Amniotic stem cell (primary cell): Measurements from ENCODE around the gene PDS5A.
"Not testable (repeated sequence)": the region's sequence is repeated elsewhere in the genome, so short reads cannot be mapped to it uniquely, and the experiment has no call there.

Source experiments
- DNase-seq: peaks from one replicate; lab custom pipeline; 2025; lab: John Stamatoyannopoulos, UW

PDS5A gene, protein sequence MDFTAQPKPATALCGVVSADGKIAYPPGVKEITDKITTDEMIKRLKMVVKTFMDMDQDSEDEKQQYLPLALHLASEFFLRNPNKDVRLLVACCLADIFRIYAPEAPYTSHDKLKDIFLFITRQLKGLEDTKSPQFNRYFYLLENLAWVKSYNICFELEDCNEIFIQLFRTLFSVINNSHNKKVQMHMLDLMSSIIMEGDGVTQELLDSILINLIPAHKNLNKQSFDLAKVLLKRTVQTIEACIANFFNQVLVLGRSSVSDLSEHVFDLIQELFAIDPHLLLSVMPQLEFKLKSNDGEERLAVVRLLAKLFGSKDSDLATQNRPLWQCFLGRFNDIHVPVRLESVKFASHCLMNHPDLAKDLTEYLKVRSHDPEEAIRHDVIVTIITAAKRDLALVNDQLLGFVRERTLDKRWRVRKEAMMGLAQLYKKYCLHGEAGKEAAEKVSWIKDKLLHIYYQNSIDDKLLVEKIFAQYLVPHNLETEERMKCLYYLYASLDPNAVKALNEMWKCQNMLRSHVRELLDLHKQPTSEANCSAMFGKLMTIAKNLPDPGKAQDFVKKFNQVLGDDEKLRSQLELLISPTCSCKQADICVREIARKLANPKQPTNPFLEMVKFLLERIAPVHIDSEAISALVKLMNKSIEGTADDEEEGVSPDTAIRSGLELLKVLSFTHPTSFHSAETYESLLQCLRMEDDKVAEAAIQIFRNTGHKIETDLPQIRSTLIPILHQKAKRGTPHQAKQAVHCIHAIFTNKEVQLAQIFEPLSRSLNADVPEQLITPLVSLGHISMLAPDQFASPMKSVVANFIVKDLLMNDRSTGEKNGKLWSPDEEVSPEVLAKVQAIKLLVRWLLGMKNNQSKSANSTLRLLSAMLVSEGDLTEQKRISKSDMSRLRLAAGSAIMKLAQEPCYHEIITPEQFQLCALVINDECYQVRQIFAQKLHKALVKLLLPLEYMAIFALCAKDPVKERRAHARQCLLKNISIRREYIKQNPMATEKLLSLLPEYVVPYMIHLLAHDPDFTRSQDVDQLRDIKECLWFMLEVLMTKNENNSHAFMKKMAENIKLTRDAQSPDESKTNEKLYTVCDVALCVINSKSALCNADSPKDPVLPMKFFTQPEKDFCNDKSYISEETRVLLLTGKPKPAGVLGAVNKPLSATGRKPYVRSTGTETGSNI (N-terminal part only)

DNA sequence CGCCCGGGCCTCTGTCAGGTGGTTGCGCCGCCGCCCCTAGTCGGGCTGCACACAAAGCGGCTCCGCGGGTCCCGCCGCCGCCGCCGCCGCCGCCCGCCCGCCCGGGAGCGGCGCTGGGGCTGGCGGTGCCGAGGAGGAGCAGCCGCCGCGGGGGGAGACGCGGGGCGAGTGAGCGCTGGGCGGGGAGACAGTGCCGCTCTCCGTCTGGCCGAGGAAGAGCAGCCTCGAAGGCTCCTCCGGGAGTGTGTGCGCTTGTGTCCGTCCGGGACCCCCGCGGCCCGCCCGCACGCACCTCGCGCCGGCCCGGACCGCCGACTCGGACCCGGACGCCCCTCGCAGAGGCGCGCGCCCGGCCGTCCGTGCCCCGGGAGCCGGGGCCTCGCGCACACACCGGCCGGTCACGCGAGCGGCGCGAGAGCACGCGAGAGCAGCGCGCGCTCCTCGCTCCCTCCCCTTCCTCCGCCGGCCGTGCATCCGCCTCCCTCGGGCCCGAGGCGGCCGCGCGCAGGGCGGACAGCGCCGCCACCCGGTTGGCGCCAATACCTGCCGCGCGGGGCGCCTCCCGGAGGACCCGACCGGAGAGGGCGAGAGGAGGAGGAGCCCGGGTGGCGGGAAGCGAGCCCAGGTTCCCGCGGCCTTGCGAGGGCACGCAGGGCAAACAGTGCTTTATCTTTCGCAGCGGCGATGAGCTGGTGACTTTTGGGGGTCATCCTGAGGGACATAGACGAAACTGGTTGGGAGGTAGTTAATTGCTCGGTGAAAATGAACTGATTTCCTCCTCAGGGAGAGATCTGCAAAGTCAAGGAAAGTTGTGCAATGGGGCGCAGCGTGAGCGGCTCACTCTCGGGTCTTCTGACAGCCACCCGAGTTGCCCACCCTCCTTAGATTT is at the start of gene PDS5A:
PDS5A (minus strand) TSS at position 423 of the 889 bp plus-strand sequence. CDS start 1,334 bp downstream, outside the sequence.
- DNase-seq = peak; percentile 80

DNA sequence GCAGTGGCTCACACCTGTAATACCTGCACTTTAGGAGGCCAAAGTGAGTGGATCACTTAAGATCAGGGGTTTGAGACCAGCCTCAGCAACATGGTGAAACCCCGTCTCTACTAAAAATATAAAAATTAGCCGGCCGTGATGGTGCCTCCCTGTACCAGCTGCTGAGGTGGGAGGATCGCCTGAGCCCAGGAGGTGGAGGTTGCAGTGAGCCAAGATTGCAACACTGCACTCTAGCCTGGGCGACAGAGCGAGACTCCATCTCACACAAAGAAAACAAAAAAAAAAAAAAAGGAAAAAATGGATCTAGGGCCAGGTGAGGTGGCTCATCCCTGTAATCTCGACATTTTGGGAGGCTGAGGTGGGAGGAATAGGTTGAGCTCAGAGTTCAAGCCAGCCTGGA is 46.3 kb upstream of the PDS5A start:
- not testable (repeated sequence) for DNase-seq

DNA sequence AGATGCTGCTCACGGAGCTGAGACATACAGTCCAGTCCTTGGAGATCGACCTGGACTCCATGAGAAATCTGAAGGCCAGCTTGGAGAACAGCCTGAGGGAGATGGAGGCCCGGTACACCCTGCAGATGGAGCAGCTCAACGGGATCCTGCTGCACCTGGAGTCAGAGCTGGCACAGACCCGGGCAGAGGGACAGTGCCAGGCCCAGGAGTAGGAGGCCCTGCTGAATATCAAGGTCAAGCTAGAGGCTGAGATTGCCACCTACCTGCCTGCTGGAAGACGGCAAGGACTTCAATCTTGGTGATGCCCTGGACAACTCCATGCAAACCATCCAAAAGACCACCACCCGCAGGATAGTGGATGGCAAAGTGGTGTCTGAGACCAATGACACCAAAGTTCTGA is 43.4 kb upstream of the PDS5A start:
- not testable (repeated sequence) for DNase-seq

DNA sequence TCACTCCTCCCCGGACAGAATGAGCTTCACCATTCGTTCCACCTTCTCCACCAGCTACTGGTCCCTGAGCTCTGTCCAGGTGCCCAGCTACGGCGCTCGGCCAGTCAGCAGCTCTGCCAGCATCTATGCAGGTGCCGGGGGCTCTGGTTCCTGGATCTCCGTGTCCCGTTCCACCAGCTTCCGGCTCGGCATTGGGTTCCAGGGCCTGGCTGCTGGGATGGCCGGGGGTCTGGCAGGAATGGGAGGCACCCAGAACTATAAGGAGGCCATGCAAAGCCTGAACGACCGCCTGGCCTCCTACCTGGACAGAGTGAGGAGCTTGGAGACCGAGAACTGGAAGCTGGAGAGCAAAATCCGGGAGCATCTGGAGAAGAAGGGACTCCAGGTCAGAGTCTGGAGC is 42.5 kb upstream of the PDS5A start:
- no peak for DNase-seq

DNA sequence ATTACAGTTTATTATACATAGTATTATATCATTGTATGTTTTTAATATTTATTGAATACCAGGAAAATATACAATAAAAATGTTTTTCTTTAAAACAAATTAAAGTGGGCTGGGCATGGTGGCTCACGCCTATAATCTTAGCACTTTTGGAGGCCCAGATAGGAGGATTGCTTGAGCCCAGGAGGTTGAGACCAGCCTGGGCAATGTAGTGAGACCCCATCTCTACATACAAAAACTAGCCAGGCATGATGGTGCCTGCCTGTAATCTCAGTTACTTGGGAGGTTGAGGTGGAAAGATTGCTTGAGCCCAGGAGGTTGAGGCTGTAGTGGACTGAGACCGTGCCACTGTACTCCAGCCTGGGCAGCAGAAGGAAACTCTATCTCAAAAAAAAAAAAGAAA is 38.3 kb upstream of the PDS5A start:
- no peak for DNase-seq

DNA sequence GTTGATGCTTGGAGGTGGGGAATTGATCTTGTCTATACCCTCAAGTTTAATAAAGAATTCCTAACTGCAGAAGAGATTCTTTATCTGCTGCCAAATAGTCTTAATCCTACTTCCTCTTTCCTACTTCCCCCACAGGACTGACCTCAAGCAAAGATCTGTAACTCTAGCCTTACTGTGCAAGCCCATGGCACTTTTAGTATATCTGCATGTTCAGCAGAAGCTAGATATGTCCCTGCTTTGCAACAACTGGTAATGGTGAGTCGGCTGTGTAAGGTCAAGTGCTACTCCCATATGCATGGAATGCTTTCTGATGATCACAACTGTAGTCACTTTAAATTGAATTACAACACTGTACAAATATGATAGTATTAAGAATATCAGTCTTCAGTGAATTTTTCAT is 26.3 kb upstream of the PDS5A start:
- no peak for DNase-seq

DNA sequence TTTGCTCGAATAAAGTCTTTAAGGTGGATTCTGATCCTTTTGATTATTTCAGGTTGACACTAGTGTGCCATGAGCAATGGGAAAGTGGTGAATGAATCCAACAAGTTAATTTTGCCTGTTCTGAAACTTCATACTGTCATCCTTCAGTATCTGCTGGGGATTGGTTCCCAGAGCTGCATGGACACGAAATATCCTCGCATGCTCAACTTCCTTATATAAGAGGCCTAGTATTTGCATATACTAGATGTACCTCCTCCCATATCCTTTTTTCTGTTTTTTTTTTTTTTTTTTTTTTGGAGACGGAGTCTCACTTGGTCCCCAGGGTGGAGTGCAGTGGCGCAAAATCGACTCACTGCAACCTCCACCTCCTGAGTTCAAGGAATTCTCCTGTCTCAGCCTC is 23.0 kb upstream of the PDS5A start:
- DNase-seq = no peak

DNA sequence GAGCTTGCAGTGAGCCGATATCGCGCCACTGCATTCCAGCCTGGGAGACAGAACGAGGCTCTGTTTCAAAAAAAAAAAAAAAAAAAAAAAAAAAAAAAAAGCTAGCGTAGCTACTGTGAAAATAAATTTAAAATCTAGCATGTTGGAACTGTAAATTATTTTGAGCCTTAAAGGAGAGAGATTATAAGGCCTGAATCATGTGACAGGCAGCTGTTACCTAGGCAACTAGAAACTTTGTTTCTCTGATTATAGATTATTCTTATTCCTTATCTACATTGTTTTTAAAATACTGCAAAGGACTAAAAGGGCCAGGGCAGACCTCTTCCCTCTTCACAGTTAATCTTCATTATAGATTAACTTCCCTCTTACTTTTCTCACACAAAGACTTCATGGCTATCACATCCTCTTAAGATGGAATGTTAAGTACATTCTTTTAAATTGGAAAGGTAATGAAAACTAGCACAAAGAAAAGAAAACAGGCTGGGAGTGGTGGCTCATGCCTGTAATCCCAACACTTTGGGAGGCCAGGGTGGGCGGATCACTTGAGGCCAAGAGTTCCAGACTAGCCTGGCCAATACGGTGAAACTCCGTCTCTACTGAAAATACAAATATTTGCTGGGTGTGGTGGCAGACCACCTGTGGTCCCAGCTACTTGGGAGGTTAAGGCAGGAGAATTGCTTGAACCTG is 21.1 kb upstream of the PDS5A start:
- no peak for DNase-seq

DNA sequence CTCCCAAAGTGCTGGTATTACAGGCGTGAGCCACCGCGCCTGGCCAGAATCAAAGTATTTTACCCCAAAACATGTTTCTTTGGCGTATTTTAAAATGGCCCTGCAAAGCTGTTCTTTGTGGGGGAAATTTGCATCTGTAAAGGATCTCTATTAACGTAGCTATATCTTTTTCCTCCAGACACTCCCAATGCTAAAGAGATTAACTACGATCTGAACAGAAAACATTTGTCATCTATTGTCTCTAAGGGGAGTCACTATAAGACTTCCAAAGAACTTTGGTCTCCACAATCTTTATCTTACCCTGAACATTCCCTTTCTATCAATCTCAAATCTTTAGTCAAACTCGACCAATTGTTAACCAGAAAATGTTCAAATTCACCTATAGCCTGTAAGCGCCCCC is 19.1 kb upstream of the PDS5A start:
- no peak for DNase-seq

DNA sequence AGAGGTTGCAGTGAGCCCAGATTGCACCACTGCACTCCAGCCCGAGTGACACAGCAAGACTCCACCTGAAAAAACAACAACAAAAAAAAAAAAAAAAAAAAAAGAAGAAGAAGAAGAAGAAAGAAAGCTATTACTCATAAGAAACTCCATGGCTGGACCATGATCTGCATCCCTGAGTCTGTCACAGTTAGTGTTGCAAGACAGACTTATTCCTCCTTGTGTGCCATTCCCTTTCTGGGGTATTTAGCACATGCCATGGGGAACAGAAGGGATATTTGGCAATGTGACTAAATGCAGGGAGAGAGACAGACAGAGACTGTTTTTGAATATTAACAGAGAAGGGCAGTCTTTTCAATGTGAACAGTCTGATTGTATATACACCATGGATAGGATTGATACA is 16.7 kb upstream of the PDS5A start:
- DNase-seq = no peak

DNA sequence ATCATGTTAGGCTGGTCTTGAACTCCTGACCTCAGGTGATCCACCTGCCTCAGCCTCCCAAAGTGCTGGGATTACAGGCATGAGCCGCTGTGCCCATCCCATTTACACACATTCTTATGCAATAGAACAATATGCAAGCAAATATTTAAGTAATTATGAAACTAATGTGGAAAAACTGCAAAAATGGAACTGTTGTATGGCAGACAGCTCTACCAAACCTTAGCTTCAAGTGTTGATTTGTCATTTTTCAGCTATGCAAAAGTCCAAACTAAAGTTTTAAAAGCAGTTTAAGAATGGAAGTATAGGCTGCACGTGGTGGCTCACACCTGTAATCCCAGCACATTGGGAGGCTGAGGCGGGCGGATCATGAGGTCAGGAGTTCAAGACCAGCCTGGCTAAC is 11.7 kb upstream of the PDS5A start:
- DNase-seq = not testable (repeated sequence)

DNA sequence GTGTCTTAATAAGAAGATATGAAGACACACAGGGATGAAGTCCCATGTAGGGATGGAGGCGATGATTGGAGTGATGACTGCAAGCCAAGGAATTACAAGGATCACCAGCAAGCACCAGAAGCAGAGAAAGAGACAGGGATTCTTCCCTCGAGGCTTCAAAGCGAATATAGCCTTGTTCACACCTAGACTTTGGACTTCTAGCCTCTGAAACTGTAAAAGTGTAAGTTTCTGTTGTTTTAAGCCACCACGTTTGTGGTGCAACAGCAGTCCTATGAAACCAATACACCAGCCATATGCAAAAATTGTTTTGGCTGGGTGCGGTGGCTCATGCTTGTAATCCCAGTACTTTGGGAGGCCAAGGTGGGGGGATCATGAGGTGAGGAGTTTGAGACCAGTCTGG is 9.8 kb upstream of the PDS5A start:
- no peak for DNase-seq

DNA sequence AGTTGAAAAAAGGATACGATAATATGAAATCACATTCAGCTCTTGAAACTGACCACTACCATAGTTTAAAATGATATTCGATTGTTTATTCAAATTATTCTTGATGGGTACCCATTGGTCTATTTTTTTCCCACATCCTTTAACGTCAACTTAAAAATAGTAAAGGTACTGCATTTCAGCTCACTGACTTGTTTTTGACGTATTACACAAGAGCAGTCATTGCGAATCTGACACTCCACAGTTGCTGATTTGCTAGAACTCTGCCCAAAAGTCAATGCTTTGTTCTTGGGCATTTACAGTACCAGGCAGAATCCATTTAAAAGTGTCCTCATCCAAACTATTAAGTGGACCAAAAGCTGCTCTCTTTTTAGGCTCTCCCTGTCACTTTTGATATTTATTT is 1.2 kb upstream of the PDS5A start:
- no peak for DNase-seq

DNA sequence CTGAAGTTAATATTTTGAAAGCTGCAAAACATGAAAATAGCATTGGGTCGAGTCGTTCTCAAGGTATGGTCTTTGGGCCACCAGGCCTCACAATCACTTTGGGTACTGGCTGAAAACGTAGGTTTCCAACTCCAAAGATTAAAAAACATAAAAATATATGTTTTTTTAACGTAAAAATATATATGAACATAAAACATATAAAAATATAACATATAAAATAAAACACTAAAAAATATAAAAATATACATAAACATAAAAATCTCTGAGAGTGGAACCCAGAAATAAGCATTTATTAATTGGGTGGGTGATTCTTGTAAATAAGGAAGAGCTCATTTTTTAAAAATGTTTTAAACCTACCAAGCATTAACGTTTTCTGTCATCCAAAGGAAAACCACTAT is 666 bp upstream of the PDS5A start:
- no peak for DNase-seq

DNA sequence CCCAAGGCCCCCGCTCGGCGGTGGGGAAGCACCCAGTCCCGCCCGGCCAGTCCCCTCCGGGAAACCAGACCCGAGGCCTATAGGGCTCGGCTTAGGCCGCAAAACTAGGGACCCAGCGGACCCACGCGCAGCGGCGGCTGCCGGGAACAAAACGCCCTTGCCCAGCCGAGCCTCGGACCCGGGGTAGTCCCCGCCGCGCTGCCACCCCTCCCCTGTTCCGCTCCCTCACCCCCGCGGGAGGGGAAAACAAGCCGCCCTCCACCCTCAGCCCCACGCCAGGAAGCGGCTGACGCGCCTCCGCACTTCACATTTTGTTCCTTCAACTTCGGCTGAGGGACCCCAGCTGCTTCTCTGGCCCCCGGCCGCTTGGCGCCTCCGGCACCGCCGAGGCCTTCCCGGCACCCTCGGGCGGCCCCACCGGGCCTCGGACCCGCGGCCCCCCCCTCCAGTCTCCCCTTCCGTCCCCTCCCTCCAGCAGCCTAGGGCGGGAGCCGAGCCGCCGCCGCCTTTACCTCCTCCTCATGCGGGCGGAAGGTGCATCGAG is 694 bp downstream of the PDS5A start:
- DNase-seq = no peak

DNA sequence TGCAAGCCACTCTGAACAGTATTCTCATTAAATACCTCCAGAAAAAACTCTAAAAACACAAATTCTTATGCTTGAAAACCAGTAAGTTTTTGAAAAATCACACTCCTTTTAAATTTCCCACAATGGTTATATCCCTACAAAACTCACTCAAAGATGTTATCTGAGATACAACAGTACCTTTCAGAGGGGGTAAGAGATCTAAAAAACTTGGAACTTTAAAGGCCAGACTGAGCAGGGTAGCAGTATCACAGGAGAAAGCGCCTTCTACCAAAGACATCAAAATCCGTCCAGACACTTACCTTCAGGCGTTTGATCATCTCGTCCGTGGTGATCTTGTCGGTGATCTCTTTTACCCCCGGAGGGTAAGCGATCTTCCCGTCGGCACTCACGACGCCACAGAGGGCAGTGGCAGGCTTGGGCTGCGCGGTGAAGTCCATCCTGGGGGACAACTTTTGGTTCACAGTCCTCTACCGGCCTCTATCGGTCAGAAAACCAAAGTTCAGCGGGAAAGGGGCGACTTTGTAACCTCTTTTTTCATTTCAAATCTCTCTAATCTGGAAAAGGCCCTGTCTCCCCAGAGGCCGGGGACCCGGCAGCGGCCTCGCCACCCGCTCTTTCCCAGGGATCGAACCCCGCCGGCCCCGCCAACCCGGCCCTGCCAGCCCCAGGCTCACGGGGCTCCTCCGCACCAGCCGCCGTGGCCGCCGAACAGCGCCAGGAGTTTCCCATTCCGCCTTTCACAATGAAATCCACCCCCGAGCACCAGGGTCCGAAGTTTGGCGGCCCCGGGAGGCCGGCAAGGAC is 1.4 kb downstream of the PDS5A start:
- DNase-seq = peak; percentile 82

DNA sequence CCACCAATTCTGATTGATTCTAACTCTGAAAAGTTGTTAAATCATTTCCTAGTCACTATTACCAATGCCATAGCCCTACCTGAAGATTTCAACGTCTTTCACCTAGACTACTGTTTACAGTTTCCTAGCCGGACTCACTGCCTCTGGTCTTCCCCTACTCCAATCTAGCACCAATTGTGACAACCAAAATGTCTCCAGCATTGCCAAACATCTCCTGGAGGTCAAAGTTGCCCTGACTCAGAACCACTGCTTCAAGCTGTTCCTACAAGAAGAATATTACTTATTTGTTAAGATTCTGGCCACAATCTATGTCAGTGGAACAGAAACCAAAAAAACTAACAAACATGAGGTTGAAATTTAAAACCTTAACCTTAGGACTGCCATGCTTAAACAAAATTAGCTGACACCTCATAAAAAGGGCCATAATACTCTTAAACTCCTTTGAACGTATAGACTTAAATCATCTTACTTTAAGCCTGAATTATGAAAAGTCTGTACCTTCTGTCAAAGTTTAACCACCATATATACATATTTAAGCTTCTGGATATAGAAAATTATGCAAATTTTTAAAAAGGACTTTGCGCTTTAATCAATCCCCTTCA is 2.1 kb downstream of the PDS5A start:
- no peak for DNase-seq

DNA sequence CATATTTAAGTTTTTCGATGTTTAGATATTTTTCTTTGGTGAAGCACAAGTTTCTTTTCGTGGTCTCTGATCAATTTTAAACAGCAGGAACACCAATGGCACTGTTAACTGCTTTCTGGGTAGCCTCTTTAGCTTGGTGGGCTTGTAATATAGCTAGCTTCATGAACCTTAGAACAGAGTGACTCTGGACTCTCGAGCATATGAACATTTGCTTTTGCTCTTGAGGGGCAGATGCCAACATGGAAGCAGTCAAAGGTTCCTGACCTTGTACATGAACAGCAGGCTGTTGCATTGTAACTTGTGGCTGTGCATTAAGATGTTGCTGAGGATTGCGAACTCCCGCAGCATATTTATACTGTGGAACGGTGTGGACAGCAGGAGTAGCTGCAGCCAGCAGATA is 4.7 kb downstream of the PDS5A start:
- DNase-seq = not testable (repeated sequence)
